Spleen (tissue), 7 donors: ENCODE measurements around the gene PHF21A.

Experiments
- CTCF ChIP-seq, 11 experiments: fragments of 200-600 bp in 7 of 11; fragments of 450-650 bp in 4 of 11; sonication (generic) in 4 of 11; IDR thresholded peaks in 8 of 11; conservative IDR thresholded peaks in 3 of 11; 1 replicate in 7 of 11; 2 replicates in 4 of 11; pipeline versions ENCODE4 v1.4.0 to v1.8.0; 2016 to 2021; ENCODE audit warnings: antibody characterized with exemption in 11 of 11, inconsistent platforms in 4 of 11, mild to moderate bottlenecking in 1 of 11
- POLR2A ChIP-seq, 3 donors: fragments of 450-650 bp; IDR thresholded peaks; one replicate each; pipeline ENCODE4 v1.5.1; 2017; ENCODE audit warnings: antibody characterized with exemption in 3 of 3, mild to moderate bottlenecking in 1 of 3
- POLR2AphosphoS5 ChIP-seq, 3 donors: sonication (generic); formaldehyde crosslinking; IDR thresholded peaks; one replicate each; pipeline ENCODE4 v1.5.1; 2017; ENCODE audit warnings: antibody characterized with exemption in 3 of 3
- donor health status: DM: no; HTN: no; CAD: no; lungs with moderate emphysema.
- donor health status: DM: no; HTN: no; CAD: no.
- donor health status: DM: no; HTN: no; CAD: no.

- TF ChIP-seq CTCF (IDR thresholded peaks at IDR 0.05 in 8 of 11, conservative IDR thresholded peaks at IDR 0.05 in 3 of 11) (no peak), POLR2AphosphoS5 (IDR thresholded peaks at IDR 0.05) (no peak), POLR2A (IDR thresholded peaks at IDR 0.05) (no peak)
Measured at GRCh38 chr11:46044601-46045000, 76.7 kb downstream of the PHF21A start.
